DOHH2 (cell line): ENCODE measurements around the gene CDK2.
A peak's percentile ranks its signal among the peaks of the same experiment; 100 is the strongest.

ENCODE experiments used
- H3F3A ChIP-seq: fragments of 200-600 bp; sonication (generic), shearing (Covaris generic); 2 replicates; pipeline ENCODE4 v1.6.0; 2016; ENCODE audit warnings: antibody characterized with exemption, mild to moderate bottlenecking; ENCODE audit not compliant: control insufficient read depth, insufficient read depth
- H3K27ac ChIP-seq: fragments of 200-600 bp; sonication (generic); 2 replicates; pipeline ENCODE4 v1.5.1; 2014; ENCODE audit warnings: low read depth, mild to moderate bottlenecking, low read length, moderate library complexity
- H3K27me3 ChIP-seq: fragments of 200-600 bp; sonication (generic); 2 replicates; pipeline ENCODE4 v1.6.1; 2014; ENCODE audit warnings: mild to moderate bottlenecking, low read length, mixed read lengths; ENCODE audit not compliant: control insufficient read depth
- H3K36me3 ChIP-seq: fragments of 200-600 bp; sonication (generic); 2 replicates; pipeline ENCODE4 v1.6.1; 2014; ENCODE audit warnings: mild to moderate bottlenecking, low read length, moderate library complexity, mixed read lengths; ENCODE audit not compliant: control insufficient read depth
- H3K4me1 ChIP-seq: fragments of 200-600 bp; sonication (generic); 2 replicates; pipeline ENCODE4 v1.6.1; 2014; ENCODE audit warnings: mild to moderate bottlenecking, low read length, mixed read lengths; ENCODE audit not compliant: control insufficient read depth
- H3K4me2 ChIP-seq: fragments of 200-600 bp; sonication (generic); 2 replicates; pipeline ENCODE4 v1.6.0; 2014; ENCODE audit warnings: mild to moderate bottlenecking, low read length, moderate library complexity
- H3K4me3 ChIP-seq: fragments of 200-600 bp; sonication (generic); 2 replicates; pipeline ENCODE4 v1.5.1; 2014; ENCODE audit warnings: mild to moderate bottlenecking, low read length, mixed read lengths
- H3K79me2 ChIP-seq: fragments of 200-600 bp; sonication (generic); 2 replicates; pipeline ENCODE4 v1.6.1; 2014; ENCODE audit warnings: mild to moderate bottlenecking, low read length, mixed read lengths; ENCODE audit not compliant: control insufficient read depth
- H3K9me2 ChIP-seq: fragments of 200-600 bp; sonication (generic); replicated peaks from 2 replicates; pipeline ENCODE4 v1.6.1; 2014; ENCODE audit warnings: mild to moderate bottlenecking, low read length, mixed read lengths; ENCODE audit not compliant: control insufficient read depth
- H3K9me3 ChIP-seq: fragments of 200-600 bp; sonication (generic); 2 replicates; pipeline ENCODE4 v1.6.1; 2014; ENCODE audit warnings: antibody characterized with exemption, low read length, mixed read lengths; ENCODE audit not compliant: control insufficient read depth, insufficient read depth
- H4K20me1 ChIP-seq: fragments of 200-600 bp; sonication (generic); 2 replicates; pipeline ENCODE4 v1.6.0; 2014; ENCODE audit warnings: low read depth, mild to moderate bottlenecking, antibody characterized with exemption, low read length, moderate library complexity; ENCODE audit not compliant: control insufficient read depth, insufficient read depth
- EZH2phosphoT487 ChIP-seq: fragments of 200-600 bp; sonication (generic); IDR thresholded peaks from 2 replicates; pipeline ENCODE4 v1.6.1; 2017; ENCODE audit warnings: borderline replicate concordance, mild to moderate bottlenecking, antibody characterized with exemption, low read length, moderate library complexity, mixed read lengths
- TF ChIP-seq, protein P1 (sequence below): fragments of 200-600 bp; sonication (generic); IDR thresholded peaks from one replicate; pipeline ENCODE4 v1.5.1; 2014; ENCODE audit warnings: antibody characterized with exemption, mild to moderate bottlenecking, low read depth, low read length; ENCODE audit not compliant: poor library complexity, severe bottlenecking

The CDK2 gene

DNA sequence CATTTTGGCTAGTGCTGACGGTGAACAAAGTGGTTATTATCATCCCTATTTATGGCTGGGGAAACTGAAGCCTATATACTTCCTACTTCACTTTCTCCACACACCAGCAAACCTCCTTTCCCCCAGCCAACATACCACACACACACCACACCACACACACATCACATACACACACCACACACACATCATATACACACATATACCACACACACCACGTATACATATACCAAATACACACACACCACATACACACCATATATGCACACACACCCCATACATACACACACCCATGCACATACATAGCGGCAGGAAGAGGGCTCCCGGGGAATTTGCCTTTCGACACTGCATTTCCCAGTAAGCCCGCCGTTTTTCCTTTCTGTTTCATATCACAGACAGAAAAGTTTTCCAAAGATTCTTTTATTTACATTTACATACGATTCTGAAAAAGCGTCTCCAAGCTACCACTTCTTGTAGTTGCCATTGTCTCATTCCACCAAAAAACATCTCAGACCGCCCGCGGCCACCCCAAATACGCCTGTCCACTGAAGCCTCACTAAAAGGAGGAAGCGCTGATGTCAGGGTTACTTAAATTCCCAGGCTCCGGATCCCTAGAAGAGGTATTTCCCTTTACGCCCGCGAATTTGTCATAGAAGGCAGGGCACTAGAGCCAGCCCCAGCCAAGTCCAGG is 6.4 kb downstream of the CDK2 start:
- H3K9me2 ChIP-seq: no peaks in the 10 kb centered on the region
- no peaks in the 10 kb centered on the region; the same call in 1 of the 2 replicates for H4K20me1 ChIP-seq
- peaks cover 55% of the 10 kb centered on the region for H3K36me3 ChIP-seq
- H3K4me1 ChIP-seq: peaks cover 28% of the 10 kb centered on the region
- peak overlapping the region; percentile 88 for H3K4me2 ChIP-seq
- TF ChIP-seq, protein P1, sequence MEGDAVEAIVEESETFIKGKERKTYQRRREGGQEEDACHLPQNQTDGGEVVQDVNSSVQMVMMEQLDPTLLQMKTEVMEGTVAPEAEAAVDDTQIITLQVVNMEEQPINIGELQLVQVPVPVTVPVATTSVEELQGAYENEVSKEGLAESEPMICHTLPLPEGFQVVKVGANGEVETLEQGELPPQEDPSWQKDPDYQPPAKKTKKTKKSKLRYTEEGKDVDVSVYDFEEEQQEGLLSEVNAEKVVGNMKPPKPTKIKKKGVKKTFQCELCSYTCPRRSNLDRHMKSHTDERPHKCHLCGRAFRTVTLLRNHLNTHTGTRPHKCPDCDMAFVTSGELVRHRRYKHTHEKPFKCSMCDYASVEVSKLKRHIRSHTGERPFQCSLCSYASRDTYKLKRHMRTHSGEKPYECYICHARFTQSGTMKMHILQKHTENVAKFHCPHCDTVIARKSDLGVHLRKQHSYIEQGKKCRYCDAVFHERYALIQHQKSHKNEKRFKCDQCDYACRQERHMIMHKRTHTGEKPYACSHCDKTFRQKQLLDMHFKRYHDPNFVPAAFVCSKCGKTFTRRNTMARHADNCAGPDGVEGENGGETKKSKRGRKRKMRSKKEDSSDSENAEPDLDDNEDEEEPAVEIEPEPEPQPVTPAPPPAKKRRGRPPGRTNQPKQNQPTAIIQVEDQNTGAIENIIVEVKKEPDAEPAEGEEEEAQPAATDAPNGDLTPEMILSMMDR: no peak
- TF ChIP-seq EZH2phosphoT487: no peak
- peaks cover 41% of the 10 kb centered on the region for H3K79me2 ChIP-seq
- H3K9me3 ChIP-seq: no peaks in the 10 kb centered on the region
- peaks cover 8% of the 10 kb centered on the region; the same call in 1 of the 2 replicates for H3F3A ChIP-seq
- H3K27ac ChIP-seq: peak overlapping the region; percentile 53
- peak overlapping the region; percentile 88 for H3K4me3 ChIP-seq
- no peaks in the 10 kb centered on the region for H3K27me3 ChIP-seq

DNA sequence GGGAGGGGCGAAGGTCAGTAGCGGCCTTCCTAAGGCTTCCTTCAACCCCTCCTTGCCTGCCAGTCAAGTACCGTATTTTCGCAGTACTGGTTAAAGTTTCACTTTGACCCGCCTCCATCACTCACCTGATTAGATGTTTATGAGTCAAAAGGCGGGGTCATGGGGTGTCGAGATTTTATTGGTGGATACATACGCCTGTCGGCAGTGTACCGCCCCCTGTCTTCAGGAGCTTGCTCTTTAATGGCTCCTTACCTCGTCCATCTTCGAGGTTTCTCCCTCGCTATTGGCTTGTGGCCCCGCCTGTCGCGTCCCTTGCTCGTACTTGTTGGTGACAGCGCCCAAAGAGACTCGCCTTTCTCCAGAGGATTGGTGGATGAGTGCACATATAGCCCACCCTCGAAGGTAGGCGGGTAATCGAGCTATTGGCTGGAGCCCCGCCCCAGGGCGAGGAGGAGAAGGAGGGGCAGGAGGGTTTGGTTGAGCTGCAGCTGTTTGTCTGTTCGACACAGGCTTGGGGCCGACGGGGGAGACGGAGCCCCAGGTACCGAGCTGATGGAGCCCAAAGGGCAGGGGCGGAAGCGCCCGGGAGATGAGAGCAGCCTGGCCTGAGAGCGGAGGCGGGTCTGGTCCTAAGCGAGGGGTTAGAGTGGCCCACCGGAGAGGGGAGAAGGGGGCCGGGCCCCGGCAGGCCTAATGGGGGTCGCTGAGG is 7.1 kb downstream of the CDK2 start, which contains the start of gene RAB5B:
TSS of gene RAB5B (plus strand) at position 480 of the 709 bp plus-strand sequence. CDS start 12,883 bp downstream, outside the sequence.
- Histone ChIP-seq H3K4me2 (peak within 1 kb of the TSS; percentile 88), H3K4me1 (peaks cover 22% of the 10 kb centered on the region), H3K4me3 (peak within 1 kb of the TSS; percentile 89), H3K9me2 (no peaks in the 10 kb centered on the region), H3K36me3 (peaks cover 48% of the 10 kb centered on the region), H4K20me1 (no peaks in the 10 kb centered on the region; the same call in 1 of the 2 replicates), H3F3A (peaks cover 8% of the 10 kb centered on the region; the same call in 1 of the 2 replicates), H3K79me2 (peaks cover 36% of the 10 kb centered on the region), H3K27me3 (no peaks in the 10 kb centered on the region), H3K9me3 (no peaks in the 10 kb centered on the region), H3K27ac (peak within 1 kb of the TSS; percentile 62)
- TF ChIP-seq, protein P1: no peak
- TF ChIP-seq EZH2phosphoT487: no peak

DNA sequence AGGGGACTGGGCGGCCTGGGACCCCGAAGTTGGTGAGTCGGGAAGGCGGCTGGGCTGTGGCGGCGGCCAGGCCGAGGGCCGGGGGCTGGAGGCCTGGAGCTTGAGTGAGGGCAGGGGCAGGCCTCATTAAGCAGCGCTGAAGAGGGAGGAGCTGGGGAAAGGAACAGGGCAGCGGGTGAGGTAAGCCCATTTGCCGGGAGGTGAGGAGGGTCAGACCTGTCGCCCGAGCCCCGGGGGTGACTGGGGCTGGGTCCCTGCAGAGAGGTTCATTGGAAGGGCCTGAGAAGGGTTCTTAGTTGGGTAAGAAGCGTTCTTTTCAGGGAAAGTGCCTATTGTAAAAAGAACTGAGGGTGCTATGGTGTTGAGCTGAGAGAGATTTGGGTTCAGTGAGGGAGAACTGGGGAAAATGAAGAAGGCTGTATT is 7.7 kb downstream of the CDK2 start:
- H3K27me3 ChIP-seq: no peaks in the 10 kb centered on the region
- H3K9me2 ChIP-seq: no peaks in the 10 kb centered on the region
- no peak for TF ChIP-seq EZH2phosphoT487
- TF ChIP-seq, protein P1: no peak
- peaks cover 36% of the 10 kb centered on the region for H3K79me2 ChIP-seq
- H3K36me3 ChIP-seq: peaks cover 43% of the 10 kb centered on the region
- H3K27ac ChIP-seq: peak overlapping the region; percentile 62
- no peaks in the 10 kb centered on the region; the same call in 1 of the 2 replicates for H4K20me1 ChIP-seq
- peak overlapping the region; percentile 76 for H3K4me2 ChIP-seq
- H3K9me3 ChIP-seq: no peaks in the 10 kb centered on the region
- peak overlapping the region; percentile 89 for H3K4me3 ChIP-seq
- H3F3A ChIP-seq: peaks cover 8% of the 10 kb centered on the region; the same call in 1 of the 2 replicates
- H3K4me1 ChIP-seq: peaks cover 22% of the 10 kb centered on the region
